GM08714 (cell line): ENCODE data around the gene MRPS18A.

Experiments used
- H3K4me3 ChIP-seq: fragments of 200-500 bp; sonication (Bioruptor generic); 2 replicates; pipeline ENCODE4 v1.5.1; 2014; ENCODE audit warnings: mild to moderate bottlenecking, low read length, inconsistent platforms
- ZNF274 ChIP-seq: IDR thresholded peaks from 2 replicates; pipeline ENCODE4 v1.6.1; 2012; ENCODE audit warnings: mild to moderate bottlenecking, low read depth, low read length

MRPS18A gene

DNA sequence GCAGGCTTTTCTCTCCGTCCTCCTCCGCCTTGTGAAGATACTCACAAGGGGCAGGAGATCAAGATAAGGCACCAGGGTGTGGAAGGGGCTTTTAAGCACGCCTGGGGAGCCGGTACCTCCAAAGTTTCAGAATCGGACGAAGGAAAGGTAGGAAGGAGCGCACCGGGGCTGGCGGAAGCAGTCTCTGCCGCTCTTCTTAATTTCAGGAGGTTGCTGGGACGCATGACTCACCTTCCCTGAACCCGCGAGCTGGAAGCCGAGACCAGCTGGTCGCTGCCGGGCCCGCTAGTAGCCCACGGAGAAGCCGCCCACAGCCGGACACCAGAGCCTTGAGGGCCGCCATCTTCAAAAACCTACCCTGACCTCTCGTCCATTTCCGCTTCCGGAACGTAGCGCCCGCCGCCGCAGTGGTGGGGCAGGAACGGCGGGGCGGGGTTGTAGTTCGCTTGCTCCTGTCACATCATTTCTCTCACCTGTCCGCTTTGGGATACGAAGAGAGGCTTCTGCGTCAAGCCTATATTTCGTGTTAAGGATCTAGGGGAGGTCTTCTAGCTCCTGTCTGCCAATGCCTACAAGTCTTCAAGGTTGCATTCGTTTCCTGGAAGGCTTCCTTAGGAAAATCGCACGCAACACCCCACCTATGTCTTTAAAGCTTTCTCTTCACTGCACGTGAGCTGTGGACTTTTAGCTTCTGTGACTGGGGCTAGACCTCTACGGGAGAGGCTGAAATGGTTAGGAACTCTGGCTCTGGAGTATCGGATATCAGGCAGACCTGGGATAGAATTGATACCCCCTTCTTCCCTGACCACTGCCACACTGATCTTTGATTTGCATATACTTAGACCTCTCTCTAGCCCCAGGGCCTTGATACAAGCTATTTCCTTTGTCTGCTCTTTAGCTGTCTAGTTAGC, at the start of gene MRPS18A:
TSS of gene MRPS18A (minus strand) at position 355 of the 911 bp plus-strand sequence. CDS start at position 343, 12 bp downstream.
- H3K4me3 ChIP-seq, result peak within 1 kb of the TSS; percentile 94
- TF ChIP-seq ZNF274, result no peak

DNA sequence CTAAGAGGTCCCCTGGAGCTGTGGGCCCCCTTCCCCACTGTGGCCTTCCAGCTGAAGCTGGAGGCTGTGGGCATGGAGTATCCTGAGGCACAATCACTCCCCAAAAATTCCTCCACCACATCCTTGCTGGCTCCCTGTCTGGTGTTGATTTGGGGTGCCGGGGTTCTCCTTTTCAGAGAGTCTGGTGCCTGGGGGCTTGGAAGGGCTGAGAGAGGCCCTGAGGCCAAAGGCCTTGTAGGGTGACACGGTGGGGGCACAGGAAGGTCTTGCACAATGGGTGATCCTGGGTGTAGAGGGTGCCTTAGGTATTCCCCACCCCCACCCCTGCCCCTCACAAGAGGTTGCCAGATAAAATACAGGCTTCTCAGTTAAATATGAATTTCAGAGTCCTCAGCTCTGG, 49.3 kb upstream of the MRPS18A start:
- no peak overlapping the region for H3K4me3 ChIP-seq
- no peak for TF ChIP-seq ZNF274

GRCh38 chr6:43736211-43736786, 48.7 kb upstream of the MRPS18A start:
- H3K4me3 ChIP-seq, result no peak overlapping the region
- no peak for TF ChIP-seq ZNF274

GRCh38 chr6:43735642-43736199, 48.1 kb upstream of the MRPS18A start:
- H3K4me3 ChIP-seq, result no peak overlapping the region
- TF ChIP-seq ZNF274, result no peak

GRCh38 chr6:43734294-43734665, 46.7 kb upstream of the MRPS18A start:
- H3K4me3 ChIP-seq, result no peak overlapping the region; the same call in 1 of the 2 replicates
- TF ChIP-seq ZNF274, result no peak

DNA sequence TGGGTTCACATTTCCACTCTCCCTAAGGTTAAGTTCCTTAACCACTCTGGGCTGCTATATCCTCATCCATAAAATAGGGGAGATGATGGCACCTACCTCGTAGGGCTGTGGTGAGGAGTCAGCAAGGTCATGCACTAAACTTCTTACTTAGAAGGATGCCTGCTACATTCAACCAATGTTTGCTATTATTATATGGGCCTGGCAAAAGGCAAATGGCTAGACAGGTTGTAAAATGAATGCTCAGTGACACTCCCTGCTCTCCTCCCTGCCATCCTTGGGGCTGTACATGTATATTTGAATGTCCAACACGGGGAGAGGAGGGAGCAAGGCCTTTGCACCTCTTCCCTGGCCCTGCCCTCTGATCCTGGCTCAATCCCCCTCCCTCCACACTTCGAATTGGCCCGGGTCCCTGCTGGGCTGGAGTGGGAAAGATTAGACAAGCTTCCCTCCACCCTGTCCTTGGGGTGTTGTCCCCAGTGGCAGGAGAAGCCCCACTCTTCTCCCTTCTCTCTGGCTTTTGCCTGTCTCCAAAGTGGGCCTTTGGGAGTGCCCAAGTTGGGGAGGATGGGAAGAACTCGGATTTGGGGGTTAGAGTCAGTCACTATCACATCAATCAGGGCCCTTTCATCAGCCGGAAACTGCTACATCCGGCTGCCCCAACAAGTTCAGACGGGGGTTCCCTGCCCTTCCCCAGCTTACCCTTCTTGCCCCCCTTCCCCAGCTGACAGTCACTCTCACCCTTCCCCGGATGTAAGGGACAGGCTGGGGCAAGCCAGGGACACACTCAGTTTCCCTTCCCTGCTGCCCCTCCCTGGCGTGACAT, 46.1 kb upstream of the MRPS18A start:
- TF ChIP-seq ZNF274, result no peak
- no peak overlapping the region for H3K4me3 ChIP-seq

DNA sequence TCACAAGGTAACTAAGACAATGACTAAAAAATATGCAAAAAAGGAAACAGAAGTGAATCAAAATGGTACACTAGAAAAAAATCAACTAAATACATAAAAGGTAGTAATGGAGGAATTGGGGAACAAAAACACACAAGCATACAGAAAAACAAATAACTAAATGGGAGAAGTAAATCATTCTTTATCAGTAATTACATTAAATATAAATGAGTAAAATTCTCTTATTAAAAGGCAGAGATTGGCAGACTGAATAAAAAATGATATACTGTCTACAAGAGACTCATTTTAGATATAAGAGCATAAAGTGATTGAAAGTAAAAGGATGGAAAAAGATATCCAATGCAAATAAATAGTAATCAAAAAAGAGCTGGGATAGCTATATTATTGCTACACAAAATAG, 43.0 kb upstream of the MRPS18A start:
- TF ChIP-seq ZNF274, result no peak

GRCh38 chr6:43729537-43729936, 41.9 kb upstream of the MRPS18A start:
- no peak for TF ChIP-seq ZNF274
- H3K4me3 ChIP-seq, result no peak overlapping the region

More for the DNA sequence above, 43.0 kb upstream of the MRPS18A start:
- no peak overlapping the region for H3K4me3 ChIP-seq

DNA sequence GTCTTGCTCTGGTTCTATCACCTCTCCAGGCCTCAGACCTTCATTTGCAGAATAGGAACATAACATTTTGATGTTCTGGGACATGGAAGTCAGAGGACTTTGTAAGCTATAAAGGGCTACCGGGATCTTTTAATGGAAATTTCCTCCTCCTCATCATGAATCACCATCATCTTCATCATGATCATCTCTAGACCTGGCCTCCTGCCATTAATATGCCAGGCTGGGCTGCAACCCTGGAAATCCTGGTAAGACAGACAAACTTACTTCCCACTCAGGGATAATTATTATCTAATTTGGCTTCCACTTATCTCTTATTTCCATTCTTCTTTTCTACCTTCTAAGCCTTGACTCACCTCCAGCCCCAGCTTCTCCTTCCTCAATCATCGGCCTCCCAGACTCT, 41.0 kb upstream of the MRPS18A start:
- no peak for TF ChIP-seq ZNF274
- no peak overlapping the region for H3K4me3 ChIP-seq

DNA sequence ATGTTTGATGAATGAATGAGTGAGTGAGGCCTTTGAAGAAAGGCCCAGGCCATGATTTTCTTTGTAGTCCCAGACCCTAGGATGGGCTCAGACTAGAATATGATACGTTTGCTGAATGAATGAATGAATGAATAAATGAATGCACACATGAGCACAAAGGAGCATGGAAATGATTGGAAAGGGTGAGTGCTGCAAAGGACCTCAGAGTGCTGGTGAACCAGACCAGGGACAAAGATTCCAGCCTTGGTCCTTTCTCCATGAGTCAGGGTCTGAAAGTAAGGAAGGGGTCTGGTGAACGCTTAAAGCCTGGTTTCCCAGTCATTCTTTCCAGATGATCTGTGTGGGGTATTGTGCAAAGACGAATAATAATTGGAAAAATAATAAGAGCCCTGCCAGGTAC, 40.0 kb upstream of the MRPS18A start:
- TF ChIP-seq ZNF274, result no peak
- H3K4me3 ChIP-seq, result no peak overlapping the region

GRCh38 chr6:43725643-43726580, 38.3 kb upstream of the MRPS18A start:
- no peak for TF ChIP-seq ZNF274
- no peak overlapping the region for H3K4me3 ChIP-seq

DNA sequence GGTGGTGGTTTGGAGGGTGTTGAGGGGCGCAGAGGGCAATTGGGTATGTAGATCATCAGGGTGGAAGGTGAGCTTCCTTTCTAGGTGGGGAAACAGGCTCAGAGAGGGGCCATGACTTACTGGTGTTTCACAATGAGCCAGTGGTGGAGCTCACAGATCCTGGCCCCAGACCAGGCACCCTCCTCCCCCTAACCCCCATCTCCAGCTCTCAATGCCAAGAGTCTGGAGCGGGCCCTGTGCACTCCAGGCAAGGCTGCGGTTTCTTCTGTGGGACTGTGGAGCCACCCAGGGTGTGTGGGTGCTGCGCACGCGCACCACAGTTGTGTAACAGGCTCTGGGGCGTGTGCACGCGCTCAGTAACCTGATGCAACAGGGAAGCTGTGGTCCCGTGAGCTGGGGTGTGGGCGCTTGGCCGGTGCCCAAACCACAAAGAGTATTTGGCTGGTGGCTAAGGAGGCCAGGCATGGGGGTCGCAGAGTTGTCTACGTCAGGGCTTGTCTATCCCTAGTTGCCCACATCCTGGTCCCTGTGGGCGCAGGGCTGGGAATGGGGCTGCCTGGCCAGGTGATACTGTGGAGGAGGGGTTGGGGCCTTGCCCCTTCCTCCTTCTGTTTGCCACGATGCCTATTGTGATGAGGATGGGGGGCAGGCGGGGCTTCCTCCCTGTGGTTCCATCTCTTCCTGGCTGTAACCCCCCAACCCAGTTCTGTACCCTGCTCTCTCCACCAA, 37.5 kb upstream of the MRPS18A start:
- no peak for TF ChIP-seq ZNF274
- H3K4me3 ChIP-seq, result no peak overlapping the region

DNA sequence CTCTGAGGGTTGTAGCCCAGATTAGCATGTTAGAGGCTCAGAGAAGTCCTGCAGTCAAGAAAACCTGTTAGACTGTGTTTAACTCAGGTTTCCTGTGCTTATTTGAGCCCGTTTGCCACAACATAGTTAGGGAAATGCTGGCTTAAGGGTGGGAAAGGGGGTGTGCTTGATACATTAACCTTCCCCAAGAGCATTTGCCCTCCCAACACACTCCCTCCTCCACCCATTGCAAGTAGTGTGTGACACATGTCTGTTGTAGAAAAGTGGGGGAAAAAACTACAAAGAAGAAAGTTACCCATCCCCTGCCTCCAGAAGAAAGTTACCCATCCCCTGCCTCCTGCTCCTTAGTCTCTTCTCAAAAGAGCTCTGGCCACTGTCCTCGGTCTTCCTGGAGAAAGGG, 36.8 kb upstream of the MRPS18A start:
- no peak for TF ChIP-seq ZNF274
- H3K4me3 ChIP-seq, result no peak overlapping the region
